Measurements from ENCODE around the gene TSPO.

The TSPO gene

DNA sequence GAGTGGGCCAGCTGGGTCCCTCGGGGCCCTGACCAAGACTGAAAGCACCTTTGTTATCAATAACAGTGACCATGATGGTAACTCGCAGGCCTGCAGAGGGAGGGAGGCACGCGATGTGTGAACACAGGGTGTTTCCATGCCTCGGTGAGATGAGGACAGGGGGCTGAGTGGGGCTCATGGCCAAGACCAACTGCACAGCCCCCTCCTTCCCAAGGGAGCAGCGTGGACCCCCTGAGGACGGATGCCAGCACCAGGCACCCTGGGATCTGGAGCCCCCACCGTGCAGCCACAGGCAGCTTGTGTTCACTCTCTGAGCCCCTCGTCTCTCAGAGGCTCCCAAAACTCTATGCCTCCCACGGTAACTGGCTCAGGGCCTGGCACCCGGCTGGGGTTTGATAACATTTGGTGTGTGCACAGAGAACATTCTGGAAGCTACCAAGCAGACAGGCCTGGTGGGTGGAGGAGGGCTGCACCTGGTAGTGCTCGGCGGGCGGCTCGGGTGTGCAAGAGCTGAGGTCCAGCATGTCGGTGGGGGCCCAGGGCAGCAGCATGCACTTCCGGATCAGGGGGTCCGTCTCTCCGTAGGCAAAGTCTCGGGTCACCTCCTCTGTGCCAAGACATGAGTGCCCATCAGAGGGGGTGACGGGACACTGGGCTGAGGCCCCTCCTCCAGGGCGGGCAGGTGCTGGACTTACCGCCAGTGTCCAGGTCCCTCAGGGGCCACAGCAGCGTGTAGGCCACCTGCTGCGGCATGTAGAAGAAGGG is 28.0 kb downstream of the TSPO start:
- no peak for DNase-seq (ENCODE audit: low read depth)

DNA sequence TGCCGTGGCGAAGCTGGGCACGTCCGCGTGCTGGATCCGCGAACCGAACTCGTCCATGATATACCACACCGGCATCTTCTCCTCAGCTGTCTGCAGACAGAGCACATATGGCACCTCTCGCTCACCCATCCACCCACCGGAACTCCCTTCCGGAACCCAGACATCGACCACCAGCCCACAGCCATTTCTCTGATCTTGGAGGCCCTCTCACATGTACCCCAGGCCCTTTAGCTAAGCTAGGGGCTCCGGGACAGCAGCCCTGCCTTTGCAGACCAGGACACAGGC is 28.5 kb downstream of the TSPO start:
- no peak for DNase-seq (ENCODE audit: low read depth)

GRCh38 chr22:43180670-43181069 is 29.3 kb downstream of the TSPO start:
- no peak for DNase-seq (ENCODE audit: low read depth)

GRCh38 chr22:43181321-43182076 is 30.1 kb downstream of the TSPO start:
- no peak for DNase-seq (ENCODE audit: low read depth)

DNA sequence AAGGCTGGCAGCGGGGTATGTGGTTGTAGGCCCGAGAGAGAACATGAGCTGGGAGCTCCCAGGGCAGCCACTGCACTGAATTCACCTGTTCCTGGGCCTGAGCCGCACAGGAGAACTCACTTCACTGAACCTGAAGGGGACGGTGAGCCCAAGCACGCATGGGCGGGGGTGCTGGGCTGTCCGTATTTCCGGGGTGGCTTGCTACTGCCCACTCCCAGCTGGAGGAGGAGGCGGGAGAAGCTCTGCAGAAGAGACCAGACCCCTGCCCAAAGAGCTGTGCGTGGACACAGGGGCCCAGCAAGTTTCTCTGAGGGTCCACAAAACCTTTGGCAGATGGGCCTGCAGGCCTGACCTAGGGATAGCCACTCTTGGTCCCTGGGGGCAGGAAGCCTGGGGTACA is 30.8 kb downstream of the TSPO start:
- DNase-seq (ENCODE audit: low read depth): no peak

- DNase-seq (ENCODE audit: low read depth): no peak
Measured at GRCh38 chr22:43182726-43183125, 31.4 kb downstream of the TSPO start.

GRCh38 chr22:43183496-43184277 is 32.3 kb downstream of the TSPO start:
- DNase-seq (ENCODE audit: low read depth): no peak

GRCh38 chr22:43185860-43186261 is 34.5 kb downstream of the TSPO start:
- no peak for DNase-seq (ENCODE audit: low read depth)

DNA sequence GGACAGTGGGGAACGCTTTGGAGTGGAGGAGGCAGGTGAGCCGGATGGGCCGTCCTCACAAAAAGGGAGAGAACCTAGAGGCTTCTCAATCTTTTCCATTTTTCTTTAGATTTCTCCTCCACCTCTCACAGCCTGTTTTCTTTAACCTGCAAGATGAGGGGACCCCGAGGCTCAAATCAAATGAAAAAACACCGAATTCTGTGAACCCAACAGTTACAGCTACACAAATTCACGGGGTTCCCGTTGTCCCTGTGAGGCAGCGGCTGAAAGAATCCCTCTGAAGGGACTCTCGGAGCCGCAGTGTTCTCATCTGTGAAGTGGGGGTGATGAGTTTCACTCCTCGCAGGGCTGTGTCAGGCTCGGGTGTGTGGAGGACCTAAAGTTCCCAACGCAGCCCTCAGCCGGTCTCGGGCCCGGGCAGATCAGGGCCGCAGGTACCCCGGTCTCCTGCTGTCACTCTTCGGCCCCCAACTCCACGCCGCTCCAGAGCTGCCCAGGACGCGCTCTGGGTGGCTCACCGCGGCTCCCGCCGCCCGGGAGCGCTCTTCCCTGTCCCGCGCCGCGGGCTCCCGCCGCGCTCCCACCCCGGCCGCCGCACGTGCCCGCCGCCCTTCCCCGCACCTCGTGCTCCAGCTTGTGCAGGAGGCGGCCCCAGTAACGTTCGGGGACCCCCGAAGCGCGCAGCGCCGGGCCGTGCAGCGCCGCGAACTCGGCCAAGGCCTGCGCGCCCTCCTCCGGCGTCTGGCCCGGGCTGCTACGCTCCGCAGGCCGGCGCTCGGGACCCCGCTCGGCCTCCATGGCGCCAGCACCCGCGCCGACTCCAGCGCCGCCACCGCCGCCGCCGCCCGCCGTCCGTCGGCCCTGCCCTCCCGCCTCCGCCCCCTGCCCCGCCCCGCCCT is 35.2 kb downstream of the TSPO start, which contains the start of gene TTLL12:
TSS of gene TTLL12 (minus strand) at position 863 of the 899 bp plus-strand sequence. CDS start at position 798, 65 bp downstream.
- peak; percentile 58 for DNase-seq (ENCODE audit: low read depth)

DNA sequence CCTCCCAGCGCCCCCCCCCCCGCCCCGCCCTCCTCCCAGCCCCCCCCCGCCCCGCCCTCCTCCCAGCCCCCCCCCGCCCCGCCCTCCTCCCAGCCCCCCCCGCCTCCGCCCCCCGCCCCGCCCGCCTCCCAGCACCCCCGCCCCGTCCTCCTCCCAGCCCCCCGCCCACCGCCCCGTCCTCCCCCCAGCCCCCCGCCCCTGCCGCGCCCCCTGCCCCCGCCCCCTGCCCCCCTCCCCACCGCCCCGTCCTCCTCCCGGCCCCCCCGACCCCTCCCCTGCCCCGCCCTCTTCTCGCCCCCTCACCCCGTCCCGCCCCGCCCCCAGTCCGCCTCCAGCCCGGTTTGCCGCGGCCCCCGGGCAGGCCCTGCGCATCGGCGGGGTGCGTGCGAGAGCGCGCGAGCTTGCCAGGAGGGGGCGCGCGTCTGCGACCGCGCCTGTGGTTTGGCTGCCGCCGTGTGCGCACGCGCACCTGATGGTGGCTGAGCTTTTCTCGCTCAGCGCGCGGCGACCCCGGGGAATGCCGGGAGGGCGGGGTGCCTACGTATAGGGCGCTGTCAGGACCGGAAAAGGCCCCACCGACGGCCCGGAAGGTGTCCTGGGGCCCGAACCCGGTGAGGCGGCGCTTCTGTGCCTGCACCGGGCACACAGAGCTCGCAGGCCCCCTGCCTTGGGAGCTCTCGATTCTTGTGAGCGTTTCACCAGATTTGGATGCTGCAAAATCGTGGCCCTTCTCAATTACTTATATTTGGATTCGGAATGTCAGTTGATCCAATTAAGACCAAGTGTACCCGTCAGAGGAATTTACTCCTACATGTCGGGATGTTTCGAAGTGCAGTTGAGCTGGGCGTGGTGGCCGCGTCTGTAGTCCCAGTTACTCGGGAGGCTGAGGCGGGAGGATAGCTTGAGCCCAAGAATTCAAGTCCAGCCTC is 36.1 kb downstream of the TSPO start:
- peak; percentile 97 for DNase-seq (ENCODE audit: low read depth)

DNA sequence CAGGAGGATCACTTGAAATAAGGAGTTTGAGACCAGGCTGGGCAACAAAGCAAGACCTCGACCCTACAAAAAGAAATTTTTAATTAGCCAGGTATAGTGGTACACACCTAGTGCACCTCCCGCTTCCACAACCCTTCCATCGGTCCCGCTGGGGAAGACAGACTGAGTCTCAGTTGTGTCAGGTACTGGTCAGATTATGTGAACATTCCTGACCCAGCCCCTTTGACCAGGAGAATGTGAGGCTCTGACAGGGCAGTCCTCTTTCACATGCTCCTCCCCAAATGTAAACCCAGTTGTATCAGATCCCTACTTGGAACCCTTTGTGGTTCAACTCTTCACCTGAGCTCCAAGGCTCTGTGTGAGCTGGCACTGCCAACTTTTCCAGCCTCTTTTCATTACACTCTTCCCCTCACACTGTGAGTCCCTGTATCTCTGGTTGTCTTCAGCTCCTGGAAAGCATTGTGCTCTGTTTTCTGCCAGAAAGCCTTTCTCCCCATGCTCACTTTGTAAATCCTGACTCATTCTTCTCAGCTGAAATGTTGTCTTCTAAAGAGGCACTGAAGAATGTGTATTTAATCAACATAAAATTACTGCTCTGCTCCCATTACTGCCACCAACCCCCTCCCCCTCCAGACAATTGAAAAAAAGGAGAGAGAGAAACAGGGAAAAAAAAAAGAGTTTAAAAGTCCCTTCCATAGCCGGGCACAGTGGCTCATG is 37.6 kb downstream of the TSPO start:
- DNase-seq (ENCODE audit: low read depth): no peak

DNA sequence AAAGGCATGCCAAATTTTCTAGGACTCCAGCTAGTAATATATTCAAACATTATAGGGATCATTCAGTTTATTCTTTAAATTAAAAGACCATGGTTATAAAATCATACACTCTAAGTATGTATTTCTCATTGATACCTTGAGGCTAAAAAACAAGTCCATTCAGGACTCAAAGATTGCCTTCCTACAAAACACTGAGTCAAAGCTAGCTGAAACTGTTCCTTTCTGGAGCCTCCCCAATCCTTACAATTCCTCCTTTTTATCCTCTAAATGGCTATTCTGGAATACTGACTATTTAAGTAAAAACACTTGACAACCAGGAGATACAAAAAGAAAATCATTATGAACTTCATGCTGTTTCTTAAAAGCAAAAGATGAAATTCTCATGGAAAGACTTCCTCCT is 40.5 kb downstream of the TSPO start:
- DNase-seq (ENCODE audit: low read depth): no peak

GRCh38 chr22:43197271-43197941 is 46.0 kb downstream of the TSPO start:
- DNase-seq (ENCODE audit: low read depth): no peak

DNA sequence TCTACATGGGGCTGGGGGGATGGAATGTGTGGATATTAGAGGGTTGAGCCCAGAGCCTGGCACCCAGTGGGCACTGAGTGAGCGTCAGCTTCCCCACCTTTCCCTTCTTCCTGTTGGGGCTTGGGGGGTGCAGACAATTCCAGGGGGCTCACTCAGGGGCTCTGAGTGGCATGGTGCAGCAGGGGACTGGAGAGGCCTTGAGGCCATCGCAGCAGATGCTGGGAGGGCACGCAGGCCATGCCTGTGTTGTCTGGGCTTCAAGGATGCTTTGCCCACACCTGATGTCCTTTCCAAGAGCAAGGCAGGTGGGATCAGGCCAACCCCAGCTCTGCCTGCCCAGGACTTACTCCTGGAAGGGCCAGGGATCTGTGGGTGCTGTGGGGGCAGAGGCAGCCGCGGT is 46.8 kb downstream of the TSPO start:
- no peak for DNase-seq (ENCODE audit: low read depth)

DNA sequence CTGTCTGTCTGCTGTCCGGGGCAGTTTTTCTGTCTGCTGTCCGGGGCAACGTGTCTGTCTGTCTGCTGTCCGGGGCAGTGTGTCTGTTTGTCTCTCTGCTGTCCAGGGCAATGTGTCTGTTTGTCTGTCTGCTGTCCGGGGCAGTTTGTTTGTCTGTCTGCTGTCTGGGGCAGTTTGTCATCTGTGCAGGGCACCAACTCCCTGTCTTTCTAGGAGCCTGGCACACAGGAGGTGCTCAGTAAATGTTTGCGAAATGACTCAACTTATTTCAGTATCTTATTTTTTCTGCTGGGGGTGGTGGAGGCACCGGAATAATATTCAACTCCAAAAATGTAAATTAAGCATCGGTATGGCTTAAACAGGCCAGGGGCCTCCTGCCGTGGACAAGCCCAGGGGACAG is 47.6 kb downstream of the TSPO start:
- DNase-seq (ENCODE audit: low read depth): no peak

- no peak for DNase-seq (ENCODE audit: low read depth)
Measured at GRCh38 chr22:43199541-43199940, 48.2 kb downstream of the TSPO start.

GRCh38 chr22:43200031-43200430 is 48.7 kb downstream of the TSPO start:
- DNase-seq (ENCODE audit: low read depth): no peak

DNA sequence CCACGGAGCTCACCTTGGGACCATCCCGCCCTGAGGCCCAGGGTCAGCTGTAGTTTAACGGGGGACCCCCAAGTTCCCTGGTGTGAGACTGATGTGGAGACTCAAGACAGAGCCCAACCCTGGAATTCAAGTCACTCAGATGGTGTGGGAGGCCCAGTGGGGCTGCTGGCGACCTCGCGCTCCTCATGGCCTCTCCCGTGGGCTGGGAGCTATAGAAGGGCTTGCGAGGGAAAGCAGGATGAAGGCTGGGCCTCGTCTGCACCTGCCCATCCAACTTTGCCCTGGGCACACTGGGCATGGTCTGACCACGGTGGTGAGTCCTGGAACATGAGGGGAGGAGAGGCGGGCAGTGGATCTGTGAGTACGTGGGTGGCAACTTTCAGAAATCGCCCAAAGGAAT is 49.2 kb downstream of the TSPO start:
- no peak for DNase-seq (ENCODE audit: low read depth)

- DNase-seq (ENCODE audit: low read depth): no peak
Measured at GRCh38 chr22:43201486-43202219, 50.3 kb downstream of the TSPO start.

Measured in activated T-helper 9 cell treated with anti-CD3 and anti-CD28 coated beads, Interleukin-2, amount 50 U/mL, for 16 hours (primary cell).